ENCODE measurements around the gene KLK12.

KLK12 gene

GRCh38 chr19:51066393-51067186, 31.8 kb upstream of the KLK12 start:
- Histone ChIP-seq H2AFZ (no peak overlapping the region), H3K27ac (no peak overlapping the region), H3K4me2 (ENCODE audit: low read length) (no peak overlapping the region), H3K4me1 (no peaks in the 10 kb centered on the region), H3K9ac (no peak overlapping the region), H3K79me2 (no peaks in the 10 kb centered on the region), H3K4me3 (ENCODE audit: low read depth, low read length) (no peak overlapping the region), H3K36me3 (ENCODE audit: control insufficient read depth, insufficient read depth, low read length) (no peaks in the 10 kb centered on the region), H3K27me3 (ENCODE audit: control insufficient read depth, insufficient read depth, low read length) (no peaks in the 10 kb centered on the region), H3K9me3 (ENCODE audit: control insufficient read depth, low read length) (no peaks in the 10 kb centered on the region)
- no peak for TF ChIP-seq CTCF (IDR thresholded peaks at IDR 0.05)

GRCh38 chr19:51065221-51065960, 30.6 kb upstream of the KLK12 start:
- no peak overlapping the region for H3K27ac ChIP-seq
- TF ChIP-seq CTCF (IDR thresholded peaks at IDR 0.05): no peak
- H2AFZ ChIP-seq: peak overlapping the region; percentile 87

GRCh38 chr19:51064534-51065220, 29.9 kb upstream of the KLK12 start, which contains the start of gene KLK13:
Gene KLK13 (minus strand): TSS chr19:51065092. CDS start chr19:51065067, 25 bp downstream.
- H3K4me1 ChIP-seq: no peaks in the 10 kb centered on the region
- no peak within 1 kb of the TSS for H3K9ac ChIP-seq
- H3K9me3 ChIP-seq (ENCODE audit: control insufficient read depth, low read length): no peaks in the 10 kb centered on the region
- peak within 1 kb of the TSS; percentile 68 for H3K4me2 ChIP-seq (ENCODE audit: low read length)
- H3K79me2 ChIP-seq: no peaks in the 10 kb centered on the region
- H2AFZ ChIP-seq: peak within 1 kb of the TSS; percentile 87
- no peaks in the 10 kb centered on the region for H3K36me3 ChIP-seq (ENCODE audit: control insufficient read depth, insufficient read depth, low read length)
- no peak for TF ChIP-seq CTCF (IDR thresholded peaks at IDR 0.05)
- no peak within 1 kb of the TSS for H3K27ac ChIP-seq
- H3K4me3 ChIP-seq (ENCODE audit: low read depth, low read length): peak within 1 kb of the TSS; percentile 37
- no peaks in the 10 kb centered on the region for H3K27me3 ChIP-seq (ENCODE audit: control insufficient read depth, insufficient read depth, low read length)

More at GRCh38 chr19:51065221-51065960, 30.6 kb upstream of the KLK12 start:
- Histone ChIP-seq H3K4me2 (ENCODE audit: low read length) (peak overlapping the region; percentile 68), H3K9ac (no peak overlapping the region), H3K4me3 (ENCODE audit: low read depth, low read length) (peak overlapping the region; percentile 37), H3K9me3 (ENCODE audit: control insufficient read depth, low read length) (no peaks in the 10 kb centered on the region), H3K27me3 (ENCODE audit: control insufficient read depth, insufficient read depth, low read length) (no peaks in the 10 kb centered on the region), H3K4me1 (no peaks in the 10 kb centered on the region), H3K79me2 (no peaks in the 10 kb centered on the region), H3K36me3 (ENCODE audit: control insufficient read depth, insufficient read depth, low read length) (no peaks in the 10 kb centered on the region)

GRCh38 chr19:51063664-51064063, 28.9 kb upstream of the KLK12 start:
- H3K9me3 ChIP-seq (ENCODE audit: control insufficient read depth, low read length): no peaks in the 10 kb centered on the region
- no peak overlapping the region for H3K4me3 ChIP-seq (ENCODE audit: low read depth, low read length)
- TF ChIP-seq CTCF (IDR thresholded peaks at IDR 0.05): no peak
- H3K27ac ChIP-seq: no peak overlapping the region
- H3K27me3 ChIP-seq (ENCODE audit: control insufficient read depth, insufficient read depth, low read length): no peaks in the 10 kb centered on the region
- H3K4me1 ChIP-seq: no peaks in the 10 kb centered on the region
- no peak overlapping the region for H2AFZ ChIP-seq
- H3K79me2 ChIP-seq: no peaks in the 10 kb centered on the region
- no peak overlapping the region for H3K9ac ChIP-seq
- H3K36me3 ChIP-seq (ENCODE audit: control insufficient read depth, insufficient read depth, low read length): no peaks in the 10 kb centered on the region
- H3K4me2 ChIP-seq (ENCODE audit: low read length): no peak overlapping the region
